Cardiac fibroblast (primary cell): ENCODE measurements around the gene EHF.
"Not testable (repeated sequence)": the region's sequence is repeated elsewhere in the genome, so short reads cannot be mapped to it uniquely, and the experiment has no call there.

Source experiments
- DNase-seq, 2 donors: peaks; one replicate each; pipeline versions ENCODE4 v3.0.0 to v3.0.0-alpha.2; 2010; ENCODE audit warnings: low read depth in 2 of 2
- H3K4me3 ChIP-seq, 2 donors: replicated peaks in 1 of 2; 1 replicate in 1 of 2; 2 replicates in 1 of 2; pipeline ENCODE4 v1.5.1; 2011; ENCODE audit warnings: low read depth in 2 of 2, low read length in 2 of 2, mild to moderate bottlenecking in 2 of 2, moderate library complexity in 1 of 2
- TF ChIP-seq, protein P1 (sequence below): IDR thresholded peaks from one replicate; pipeline ENCODE4 v1.5.1; 2011; ENCODE audit warnings: low read depth, mild to moderate bottlenecking, low read length, inconsistent platforms

The EHF gene

DNA sequence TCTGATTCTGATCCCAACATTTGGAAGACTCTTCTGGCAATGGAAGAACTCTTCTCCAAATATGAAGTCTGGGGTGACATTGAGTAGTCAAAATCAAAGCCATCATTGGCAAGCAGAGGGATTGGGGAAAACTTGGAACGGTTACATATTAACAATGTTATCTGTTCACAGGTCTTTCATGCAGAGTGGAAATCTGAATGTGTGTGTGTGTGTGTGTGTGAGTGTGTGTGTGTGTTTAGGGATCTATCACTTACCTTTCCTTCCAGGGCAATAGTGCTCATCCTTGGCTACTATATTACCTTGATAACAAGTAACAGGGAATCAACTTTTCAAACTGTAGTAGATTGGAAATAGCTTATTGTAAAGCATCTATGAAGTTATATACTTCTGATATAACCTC, 55.3 kb downstream of the EHF start:
- no peak for DNase-seq
- H3K4me3 ChIP-seq = no peak overlapping the region

DNA sequence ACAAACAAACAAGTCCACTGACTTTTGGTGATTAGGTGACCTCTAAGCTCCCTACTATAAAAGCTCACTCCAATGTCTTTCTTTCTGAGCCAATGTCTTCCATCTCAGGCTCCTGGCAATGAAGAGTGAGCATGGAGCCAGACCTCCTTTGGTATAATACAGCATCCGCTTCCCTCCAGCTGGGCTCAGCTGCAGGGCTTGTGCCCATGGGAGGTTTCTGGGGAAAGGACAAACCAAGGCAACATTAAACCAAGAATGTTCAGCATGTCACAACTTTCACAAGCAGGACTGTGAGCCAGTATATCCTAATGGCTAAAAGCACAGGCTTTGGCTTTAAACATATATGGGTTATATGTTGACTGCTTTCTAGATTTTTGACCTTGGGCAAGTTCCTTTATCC, 58.8 kb downstream of the EHF start:
- DNase-seq = no peak
- TF ChIP-seq, protein P1, sequence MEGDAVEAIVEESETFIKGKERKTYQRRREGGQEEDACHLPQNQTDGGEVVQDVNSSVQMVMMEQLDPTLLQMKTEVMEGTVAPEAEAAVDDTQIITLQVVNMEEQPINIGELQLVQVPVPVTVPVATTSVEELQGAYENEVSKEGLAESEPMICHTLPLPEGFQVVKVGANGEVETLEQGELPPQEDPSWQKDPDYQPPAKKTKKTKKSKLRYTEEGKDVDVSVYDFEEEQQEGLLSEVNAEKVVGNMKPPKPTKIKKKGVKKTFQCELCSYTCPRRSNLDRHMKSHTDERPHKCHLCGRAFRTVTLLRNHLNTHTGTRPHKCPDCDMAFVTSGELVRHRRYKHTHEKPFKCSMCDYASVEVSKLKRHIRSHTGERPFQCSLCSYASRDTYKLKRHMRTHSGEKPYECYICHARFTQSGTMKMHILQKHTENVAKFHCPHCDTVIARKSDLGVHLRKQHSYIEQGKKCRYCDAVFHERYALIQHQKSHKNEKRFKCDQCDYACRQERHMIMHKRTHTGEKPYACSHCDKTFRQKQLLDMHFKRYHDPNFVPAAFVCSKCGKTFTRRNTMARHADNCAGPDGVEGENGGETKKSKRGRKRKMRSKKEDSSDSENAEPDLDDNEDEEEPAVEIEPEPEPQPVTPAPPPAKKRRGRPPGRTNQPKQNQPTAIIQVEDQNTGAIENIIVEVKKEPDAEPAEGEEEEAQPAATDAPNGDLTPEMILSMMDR = no peak
- H3K4me3 ChIP-seq = no peak overlapping the region

More for the DNA sequence above, 55.3 kb downstream of the EHF start:
- TF ChIP-seq, protein P1 = no peak

DNA sequence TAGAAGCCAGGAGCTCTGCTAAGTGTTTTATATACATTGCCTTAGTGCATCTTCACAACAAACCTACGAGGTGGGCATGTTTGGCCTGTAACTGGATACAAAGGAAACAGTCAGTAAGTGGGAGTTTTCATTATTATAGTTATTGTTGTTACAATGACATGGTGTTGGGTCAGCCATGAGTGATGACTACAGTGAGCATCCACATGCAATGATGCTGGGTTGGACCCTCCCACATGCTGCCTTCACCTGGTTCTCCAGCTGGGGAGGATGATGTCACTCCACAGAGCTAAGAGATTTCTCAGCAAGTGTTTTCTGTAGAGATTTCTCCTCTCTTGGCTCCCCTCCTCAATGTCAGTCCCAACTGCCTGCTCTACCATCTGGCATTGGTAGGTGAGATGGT, 59.3 kb downstream of the EHF start:
- no peak overlapping the region for H3K4me3 ChIP-seq
- TF ChIP-seq, protein P1 = no peak
- DNase-seq = peak in 1 of 2 donors; percentile 72

DNA sequence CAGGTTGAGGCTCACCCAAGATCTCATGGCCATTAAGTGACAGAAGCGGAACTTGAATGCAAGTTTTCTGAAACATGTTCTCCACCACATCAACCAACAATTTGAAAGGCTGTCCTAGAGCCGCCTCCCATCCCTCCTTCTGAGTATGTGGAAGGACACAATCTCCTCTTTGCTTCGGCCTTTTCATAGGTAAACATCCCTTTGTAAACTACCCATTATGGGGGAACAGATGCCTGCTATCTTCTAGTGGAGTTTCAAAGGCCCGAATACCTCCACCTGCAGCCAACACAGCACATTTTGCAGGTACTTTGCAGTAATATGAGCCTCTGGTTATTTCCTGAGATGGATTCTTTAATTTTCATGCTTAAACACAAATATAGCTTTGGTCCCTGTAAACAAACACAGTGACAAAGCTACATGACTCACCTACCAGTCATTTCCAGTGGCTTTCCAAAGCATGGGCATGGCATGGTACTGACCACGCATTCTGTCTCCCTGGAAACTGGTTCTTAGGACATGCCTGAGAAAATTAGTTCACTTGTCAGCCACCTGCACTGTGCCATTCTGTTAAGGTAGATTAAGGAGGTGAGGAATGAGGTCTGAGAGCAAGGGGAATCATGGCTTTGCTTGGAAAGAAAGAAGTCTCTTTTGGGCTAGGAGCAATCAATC, 60.2 kb downstream of the EHF start:
- peak; percentile 22 to 86 for DNase-seq
- TF ChIP-seq, protein P1 = no peak
- no peak overlapping the region for H3K4me3 ChIP-seq

DNA sequence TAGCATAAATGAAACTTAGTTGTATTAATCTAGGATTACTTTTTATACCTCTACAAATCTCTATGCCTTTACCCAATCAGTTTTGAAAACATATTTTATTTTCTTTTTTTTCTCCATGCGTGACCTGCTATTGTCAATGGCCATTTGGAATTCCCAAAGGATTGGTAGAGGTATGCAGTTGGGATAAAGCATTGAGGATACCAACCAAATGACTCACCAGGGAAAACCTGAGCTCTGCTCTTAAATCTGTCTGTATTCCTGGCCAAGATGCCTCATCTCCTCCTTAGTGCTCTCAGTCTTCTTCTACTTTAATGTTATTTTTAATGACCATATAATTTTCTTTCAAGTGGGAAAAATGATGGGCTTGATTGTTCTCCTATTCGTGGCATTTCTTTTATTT, 61.9 kb downstream of the EHF start:
- DNase-seq = peak in 1 of 2 donors; percentile 67
- no peak overlapping the region for H3K4me3 ChIP-seq
- TF ChIP-seq, protein P1 = no peak

DNA sequence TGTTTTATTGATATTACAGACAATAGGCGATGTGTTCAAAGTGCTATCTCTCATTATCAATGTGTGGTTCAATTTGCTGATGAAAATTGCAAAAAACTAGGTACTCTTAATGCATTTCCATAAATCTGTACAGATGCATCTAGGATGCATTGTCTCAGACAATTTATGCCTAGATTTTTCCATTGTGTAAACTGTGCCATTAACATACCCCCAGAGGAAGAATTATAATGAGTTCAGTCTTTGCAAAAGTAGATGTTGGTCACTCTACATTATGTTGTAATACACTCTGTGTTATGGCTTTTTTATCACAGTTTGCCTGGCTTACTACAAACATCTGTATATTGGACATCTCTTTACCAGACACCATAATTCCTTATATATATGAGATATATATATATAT, 62.5 kb downstream of the EHF start:
- no peak overlapping the region for H3K4me3 ChIP-seq
- TF ChIP-seq, protein P1 = no peak
- no peak for DNase-seq

DNA sequence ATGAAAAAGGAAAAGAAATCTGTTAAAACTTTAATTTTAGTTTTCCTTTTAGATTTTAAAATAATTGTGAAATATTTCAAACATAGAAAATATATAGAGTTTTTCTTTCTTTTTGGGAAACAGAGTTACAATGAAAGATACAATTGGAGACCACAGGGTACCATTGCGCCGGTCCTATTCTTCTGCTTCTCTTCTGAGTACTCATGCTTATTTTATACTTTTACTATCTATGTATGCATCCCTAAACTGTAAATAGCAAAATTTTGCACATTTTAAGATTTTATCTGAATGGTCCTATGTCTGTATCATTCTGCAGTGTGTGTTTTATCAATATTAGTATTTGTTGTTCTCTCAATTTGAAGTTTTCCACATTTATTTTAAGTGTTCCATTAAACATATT, 65.0 kb downstream of the EHF start:
- TF ChIP-seq, protein P1 = no peak

DNA sequence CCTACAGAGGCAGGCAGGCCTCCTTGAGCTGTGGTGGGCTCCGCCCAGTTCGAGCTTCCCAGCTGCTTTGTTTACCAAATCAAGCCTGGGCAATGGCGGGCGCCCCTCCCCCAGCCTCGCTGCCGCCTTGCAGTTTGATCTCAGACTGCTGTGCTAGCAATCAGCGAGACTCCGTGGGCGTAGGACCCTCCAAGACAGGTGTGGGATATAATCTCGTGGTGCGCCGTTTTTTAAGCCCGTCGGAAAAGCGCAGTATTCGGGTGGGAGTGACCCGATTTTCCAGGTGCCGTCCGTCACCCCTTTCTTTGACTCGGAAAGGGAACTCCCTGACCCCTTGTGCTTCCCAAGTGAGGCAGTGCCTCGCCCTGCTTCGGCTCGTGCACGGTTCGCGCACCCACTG, 71.4 kb downstream of the EHF start:
- not testable (repeated sequence) for DNase-seq, H3K4me3 ChIP-seq

More for the DNA sequence above, 65.0 kb downstream of the EHF start:
- no peak for DNase-seq
- no peak overlapping the region for H3K4me3 ChIP-seq
